SK-N-MC (cell line): ENCODE data around the gene HIP1R.

Experiments
- DNase-seq: peaks from one replicate; pipeline ENCODE4 v3.0.0-alpha.2; 2011; ENCODE audit warnings: low read depth, low spot score
- H3K27ac ChIP-seq: fragments of 200-600 bp; sonication (generic); 2 replicates; pipeline ENCODE4 v1.5.1; 2016; ENCODE audit warnings: mixed run types
- H3K36me3 ChIP-seq: fragments of 200-600 bp; sonication (generic); 2 replicates; pipeline ENCODE4 v1.6.1; 2017; ENCODE audit warnings: antibody characterized with exemption, low read length, mixed read lengths; ENCODE audit not compliant: insufficient read depth
- H3K4me3 ChIP-seq: fragments of 200-600 bp; sonication (generic); 2 replicates; pipeline ENCODE4 v1.5.1; 2016
- H3K9ac ChIP-seq: fragments of 200-600 bp; sonication (generic); 2 replicates; pipeline ENCODE4 v1.8.0; 2017; ENCODE audit warnings: mixed run types, mixed read lengths; ENCODE audit not compliant: insufficient read length
- H3K9me3 ChIP-seq: fragments of 200-600 bp; sonication (generic); 2 replicates; pipeline ENCODE4 v1.6.1; 2017; ENCODE audit warnings: low read depth, mild to moderate bottlenecking, antibody characterized with exemption, low read length, moderate library complexity, mixed read lengths
- EZH2 ChIP-seq: fragments of 200-600 bp; sonication (generic); IDR thresholded peaks from one replicate; pipeline ENCODE4 v1.6.1; 2017; ENCODE audit warnings: antibody characterized with exemption
- FOXP2 ChIP-seq: optimal IDR thresholded peaks from 2 replicates; pipeline ENCODE3; 2011; ENCODE audit warnings: mild to moderate bottlenecking, moderate library complexity; ENCODE audit not compliant: insufficient read depth; ENCODE audit errors: extremely low read length, control extremely low read depth
- POLR2AphosphoS5 ChIP-seq: IDR thresholded peaks from 2 replicates; pipeline ENCODE4 v1.6.1; 2012; ENCODE audit warnings: mild to moderate bottlenecking, low read depth, low read length, borderline replicate concordance

The HIP1R gene

GRCh38 chr12:122909442-122910288 is 74.4 kb downstream of the HIP1R start:
- DNase-seq, result no peak
- Histone ChIP-seq H3K27ac (no peak overlapping the region), H3K36me3 (no peaks in the 10 kb centered on the region), H3K9me3 (no peaks in the 10 kb centered on the region), H3K9ac (no peak overlapping the region), H3K4me3 (no peak overlapping the region)
- TF ChIP-seq POLR2AphosphoS5 (no peak), EZH2 (no peak), FOXP2 (no peak)
